GM12878 (cell line): Measurements from ENCODE around the gene ARID3A.

ENCODE experiments used
- CTCF ChIP-seq, 3 experiments: IDR thresholded peaks in 2 of 3; conservative IDR thresholded peaks in 1 of 3; 2 replicates each; pipeline ENCODE4 v1.5.1; 2011; ENCODE audit warnings: low read depth in 3 of 3, low read length in 3 of 3, mild to moderate bottlenecking in 3 of 3, control low read depth in 2 of 3, moderate library complexity in 2 of 3, inconsistent platforms in 1 of 3, mixed read lengths in 1 of 3; ENCODE audit not compliant: control insufficient read depth in 2 of 3, insufficient read depth in 1 of 3; ENCODE audit errors: extremely low read depth in 1 of 3
- EZH2 ChIP-seq: IDR thresholded peaks from 2 replicates; pipeline ENCODE4 v1.6.1; 2012; ENCODE audit warnings: low read depth, mild to moderate bottlenecking, control low read depth, inconsistent platforms, low read length, borderline replicate concordance; ENCODE audit not compliant: control insufficient read depth
- POLR2A ChIP-seq: IDR thresholded peaks from 2 replicates; pipeline ENCODE4 v1.6.1; 2011; ENCODE audit warnings: low read depth, mild to moderate bottlenecking, low read length
- POLR2AphosphoS2 ChIP-seq: IDR thresholded peaks from 2 replicates; pipeline ENCODE4 v1.6.1; 2011; ENCODE audit warnings: low read depth, mild to moderate bottlenecking, low read length, improper control_type of control experiment, moderate library complexity
- SMARCA5 ChIP-seq: fragments of 450-650 bp; IDR thresholded peaks from 2 replicates; pipeline ENCODE4 v1.6.1; 2017; ENCODE audit warnings: mild to moderate bottlenecking
- SMC3 ChIP-seq: IDR thresholded peaks from 2 replicates; pipeline ENCODE4 v1.6.1; 2011; ENCODE audit warnings: low read length, improper control_type of control experiment, borderline replicate concordance

- TF ChIP-seq CTCF (IDR thresholded peaks at IDR 0.05 in 2 of 3, conservative IDR thresholded peaks at IDR 0.05 in 1 of 3; ENCODE audit: control insufficient read depth in 2 of 3, extremely low read depth in 1 of 3, insufficient read depth in 1 of 3, low read depth in 3 of 3, low read length in 3 of 3) (no peak), SMARCA5 (no peak), SMC3 (no peak), POLR2A (no peak), EZH2 (no peak), POLR2AphosphoS2 (no peak)
These were observed 42.9 kb upstream of the ARID3A start for GRCh38 chr19:882871-883497.
